Measurements from ENCODE around the gene TMEM161B.

GRCh38 chr5:88193896-88194295, 74.7 kb downstream of the TMEM161B start:
- TF ChIP-seq CTCF (IDR thresholded peaks at IDR 0.05; ENCODE audit: insufficient read depth, low read length) = no peak
- TF ChIP-seq REST (IDR thresholded peaks at IDR 0.05; ENCODE audit: insufficient replicate concordance, low read depth) = no peak
- TF ChIP-seq SPI1 (IDR thresholded peaks at IDR 0.05; ENCODE audit: borderline replicate concordance, low read depth) = no peak

All from HL-60 (cell line).